ENCODE data around the gene ZFPM1. TPM values are rescaled to one million over a fixed set of nuclear protein-coding genes. Genes with fewer than 3 reads are reported as not detected.

The ZFPM1 gene
- total RNA-seq, 1 donor from 2014 or later = 3.6 TPM

DNA sequence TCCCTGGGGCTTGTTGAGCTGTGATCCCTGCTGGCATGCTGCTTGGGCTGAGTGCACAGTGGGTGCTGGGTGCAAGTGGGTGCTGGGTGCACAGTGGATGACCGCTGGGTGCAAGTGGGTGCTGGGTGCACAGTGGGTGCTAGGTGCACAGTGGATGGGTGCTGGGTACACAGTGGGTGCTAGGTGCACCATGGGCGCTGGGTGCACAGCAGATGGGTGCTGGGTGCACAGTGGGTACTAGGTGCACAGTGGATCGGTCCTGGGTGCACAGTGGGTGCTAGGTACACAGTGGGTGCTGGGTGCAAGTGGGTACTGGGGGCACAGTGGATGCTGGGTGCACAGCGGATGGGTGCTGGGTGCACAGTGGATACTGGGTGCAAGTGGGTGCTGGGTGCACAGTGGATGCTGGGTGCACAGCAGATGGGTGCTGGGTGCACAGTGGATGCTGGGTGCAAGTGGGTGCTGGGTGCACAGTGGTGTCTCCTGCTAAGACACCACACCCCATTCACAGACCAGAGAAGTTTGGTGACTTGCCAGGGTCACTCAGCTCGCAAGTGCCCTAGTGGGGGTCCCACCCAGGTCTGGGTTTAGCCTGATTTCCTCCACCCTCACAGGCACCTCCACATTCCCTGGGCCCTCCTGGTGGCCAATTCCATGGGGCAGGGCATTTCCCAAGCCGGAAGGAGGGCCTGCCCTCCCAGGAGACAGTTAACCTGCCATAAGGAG is 33.5 kb downstream of the ZFPM1 start:
- DNase-seq (no peak), ATAC-seq (ENCODE audit: poor library complexity) (no peak)
- intact Hi-C loops (cut with DNase I) = no loop called here

DNA sequence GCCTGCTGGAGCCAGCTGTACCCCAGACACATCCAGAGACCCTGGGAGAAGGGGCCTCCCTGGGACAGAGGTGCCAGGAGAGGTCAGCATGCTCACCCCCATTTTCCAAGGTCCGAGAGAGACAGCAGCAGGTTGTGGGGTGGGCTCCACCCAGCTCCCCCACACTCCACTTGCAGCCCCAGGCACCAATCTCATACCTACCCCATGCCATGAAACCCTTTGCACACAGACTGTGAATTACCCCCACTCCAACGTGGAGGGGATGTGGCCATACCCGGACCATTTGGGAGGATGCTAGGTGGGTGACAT is 34.0 kb downstream of the ZFPM1 start:
- no peak for ATAC-seq (ENCODE audit: poor library complexity)
- no peak for DNase-seq
- intact Hi-C loops (cut with DNase I) = no loop called here

DNA sequence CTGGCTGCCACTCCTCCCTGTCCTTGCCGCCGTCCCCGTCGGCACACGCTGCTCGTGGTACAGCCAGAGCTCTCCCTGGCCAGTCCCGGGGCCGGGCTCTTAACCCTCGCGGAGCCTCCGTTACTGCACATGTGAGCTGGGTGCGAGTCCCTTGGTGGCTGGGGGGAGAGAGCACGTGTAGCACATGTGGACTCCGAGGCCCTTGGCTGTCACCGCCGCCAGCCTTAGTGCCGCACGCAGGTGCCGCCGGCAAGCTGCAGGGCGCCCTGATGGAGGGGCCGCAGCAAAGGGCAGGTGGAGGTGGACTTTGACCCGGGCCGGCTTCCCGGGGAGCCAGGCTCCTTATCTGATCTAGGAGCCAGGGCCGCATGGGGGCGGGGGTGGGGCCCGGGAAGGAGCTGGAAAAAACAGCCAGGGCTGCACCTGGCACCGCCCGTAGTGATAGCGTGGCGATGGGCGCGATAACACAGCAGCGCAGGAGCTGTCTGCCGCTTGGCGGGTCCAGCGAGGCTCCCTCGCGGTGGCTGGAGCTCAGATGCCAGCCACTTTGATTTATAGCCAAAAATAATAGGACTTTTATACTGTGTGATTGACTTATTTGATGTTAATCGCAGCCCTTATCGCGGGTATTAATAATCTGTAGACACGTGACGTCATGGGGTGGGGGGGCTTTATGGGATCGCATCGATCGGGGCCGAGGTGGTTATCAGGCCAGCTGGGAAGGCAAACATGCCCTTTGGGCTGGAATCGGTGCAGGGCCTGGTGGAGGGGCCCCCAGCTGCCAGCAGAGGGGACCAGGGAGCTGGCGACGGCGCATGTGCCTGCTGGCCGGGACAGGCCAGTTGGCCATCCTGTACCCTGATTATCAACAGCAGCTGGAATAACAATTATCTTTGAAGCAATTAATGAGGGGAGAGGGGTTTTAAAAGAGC is 35.1 kb downstream of the ZFPM1 start:
- intact Hi-C loops (cut with DNase I) = no loop called here
- DNase-seq = no peak
- no peak for ATAC-seq (ENCODE audit: poor library complexity)

DNA sequence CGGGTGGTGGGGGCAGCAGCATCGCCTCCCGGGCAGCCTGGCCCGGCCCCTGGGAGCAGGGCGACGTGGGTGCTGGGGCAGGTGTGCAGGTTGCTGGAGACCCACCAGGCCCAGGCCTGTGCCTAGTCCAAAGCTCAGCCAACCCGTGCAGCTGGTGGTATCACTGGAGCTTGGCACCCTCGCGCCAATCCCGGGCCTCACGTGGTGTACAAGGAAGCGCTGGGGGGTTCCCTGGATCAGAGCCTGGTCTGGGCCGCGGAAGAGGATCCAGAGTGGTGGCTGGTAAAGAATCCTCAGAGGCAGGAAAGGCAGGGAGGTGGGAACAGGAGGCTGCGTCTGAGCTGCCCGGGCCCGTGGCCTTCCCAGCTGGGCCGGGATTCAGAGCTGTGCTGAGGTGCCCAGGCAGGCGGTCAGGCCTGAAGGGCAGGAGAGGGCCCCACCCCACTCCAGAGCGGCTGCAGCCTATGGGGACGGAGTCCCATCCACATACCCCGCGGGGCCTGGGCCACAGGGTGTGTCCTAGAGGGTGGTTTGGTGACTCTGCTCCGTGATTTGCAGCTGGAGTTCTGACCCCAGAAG is 36.2 kb downstream of the ZFPM1 start:
- no peak for DNase-seq
- intact Hi-C loops (cut with DNase I) = no loop called here
- no peak for ATAC-seq (ENCODE audit: poor library complexity)

DNA sequence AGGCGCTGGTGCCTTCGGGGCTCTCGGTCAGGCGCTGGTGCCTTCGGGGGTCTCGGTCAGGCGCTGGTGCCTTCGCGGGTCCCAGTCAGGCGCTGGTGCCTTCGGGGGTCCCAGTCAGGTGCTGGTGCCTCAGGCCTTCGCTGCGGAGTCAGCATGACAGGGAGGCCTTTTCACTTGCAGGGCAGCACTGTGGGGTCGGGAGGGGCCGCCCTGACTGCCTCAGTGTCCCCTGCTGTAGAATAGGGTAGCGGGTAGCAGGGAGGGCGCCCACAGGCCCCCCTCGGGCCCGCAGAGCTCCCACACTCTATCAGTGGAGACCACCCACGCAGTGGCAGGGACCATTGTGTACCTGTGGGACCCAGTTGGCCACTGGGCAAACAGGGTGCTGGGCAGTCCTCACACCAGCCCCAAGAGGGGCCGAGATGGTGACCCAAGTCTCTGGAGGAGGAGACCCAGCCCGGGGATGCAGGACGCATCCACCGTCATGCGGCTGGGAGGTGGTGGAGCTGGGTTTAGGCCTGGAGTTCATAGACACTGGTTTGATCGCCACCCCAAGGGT is 38.0 kb downstream of the ZFPM1 start:
- ATAC-seq (ENCODE audit: poor library complexity) = no peak
- intact Hi-C loops (cut with DNase I) = no loop called here
- DNase-seq = no peak

DNA sequence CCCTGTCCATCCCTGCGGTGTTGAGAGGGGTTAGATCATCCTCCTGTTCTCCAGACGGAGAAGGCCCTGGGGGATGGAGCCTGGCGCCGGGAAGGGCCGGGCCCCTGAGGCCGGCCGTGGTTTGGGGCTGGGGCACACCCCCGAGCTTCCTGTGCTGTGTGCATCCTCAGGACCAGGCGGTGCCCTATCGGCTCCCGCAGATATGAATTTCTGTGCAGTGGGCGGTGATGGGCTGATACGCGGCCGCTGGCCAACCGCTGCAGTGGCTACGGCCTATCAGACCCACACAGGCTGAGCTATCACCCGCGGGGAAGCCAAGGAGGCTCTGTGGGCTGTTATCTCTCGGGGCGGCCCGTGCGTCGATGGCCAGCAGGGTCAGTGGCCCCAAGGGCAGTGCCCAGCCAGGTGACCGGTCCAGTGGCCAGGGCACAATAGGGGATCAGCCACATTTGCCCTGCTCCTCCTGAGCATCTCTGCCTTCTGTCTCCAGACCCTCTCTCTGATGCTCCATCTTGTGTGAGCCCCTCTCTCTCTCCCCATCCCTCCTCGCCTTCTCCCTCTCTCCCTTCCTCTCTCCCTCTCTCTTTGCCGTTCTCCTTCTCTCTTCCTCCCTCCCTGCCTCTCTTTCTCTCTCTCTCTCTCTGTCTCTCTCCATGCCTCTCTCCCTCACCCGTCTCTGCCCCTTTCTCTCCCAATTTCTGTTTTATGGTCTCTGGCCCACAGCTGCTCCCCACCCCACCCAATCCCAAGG is 38.7 kb downstream of the ZFPM1 start:
- no peak for ATAC-seq (ENCODE audit: poor library complexity)
- intact Hi-C loops (cut with DNase I) = no loop called here
- no peak for DNase-seq

DNA sequence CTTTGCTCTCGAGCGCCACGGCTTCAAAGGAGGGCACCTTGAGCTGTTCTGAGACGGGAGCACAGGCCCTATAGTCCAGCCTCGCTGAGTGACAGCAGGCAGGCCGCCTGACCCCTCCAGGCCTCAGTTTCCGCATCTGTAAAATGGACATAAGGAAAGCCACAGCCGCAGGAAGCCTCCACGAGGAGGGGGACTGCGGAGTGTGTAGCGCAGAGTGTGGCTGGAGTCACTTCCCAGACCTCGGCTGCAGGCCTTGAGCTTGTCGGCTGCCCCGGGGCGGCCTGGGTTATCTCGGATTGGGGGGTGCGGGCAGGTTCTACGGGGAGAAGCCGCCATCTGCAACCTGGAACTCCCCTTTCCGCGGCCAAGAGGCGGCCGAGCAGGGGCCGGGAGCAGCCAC is 40.8 kb downstream of the ZFPM1 start:
- intact Hi-C loops (cut with DNase I) = no loop called here
- no peak for ATAC-seq (ENCODE audit: poor library complexity)
- DNase-seq = no peak

DNA sequence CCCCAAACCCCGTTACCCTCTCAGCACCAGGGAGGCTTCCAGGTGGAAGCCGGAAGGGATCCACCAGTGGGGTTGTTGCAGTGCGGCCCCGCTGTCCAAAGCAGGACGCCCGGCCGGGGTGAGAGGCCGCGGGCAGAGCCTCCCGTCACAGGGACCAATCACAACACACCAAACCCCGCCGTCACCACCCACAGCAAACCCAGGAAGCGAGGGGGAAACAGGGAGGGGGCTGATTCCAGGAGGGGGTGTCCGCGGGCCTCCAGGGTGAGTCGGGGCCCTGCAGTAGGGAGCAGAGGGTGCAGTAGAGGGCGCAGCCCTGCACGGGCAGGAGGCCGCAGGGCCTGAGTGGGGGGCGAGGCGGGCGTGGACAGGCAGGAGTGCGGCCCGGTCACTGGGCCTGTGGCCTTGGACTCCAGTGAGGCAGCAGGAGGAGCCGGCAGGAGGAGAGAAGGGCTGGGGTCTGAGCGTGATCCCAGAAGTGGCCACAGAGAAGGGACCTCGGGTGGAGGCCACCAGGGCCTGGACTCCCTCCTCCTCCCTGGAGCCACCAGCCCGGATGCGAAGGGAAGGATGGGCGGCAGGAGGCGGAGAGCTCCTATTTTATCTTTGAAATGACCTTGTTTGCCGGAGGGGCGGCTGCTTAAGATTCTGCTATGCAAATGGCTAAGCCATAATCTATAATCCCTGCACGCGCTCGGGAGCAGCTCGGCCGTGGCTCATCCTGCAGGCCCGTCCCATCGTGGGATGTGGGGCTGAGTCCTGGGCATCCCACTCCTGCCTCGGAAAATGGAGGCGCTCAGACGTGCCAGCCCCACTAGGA is 41.5 kb downstream of the ZFPM1 start:
- ATAC-seq (ENCODE audit: poor library complexity) = no peak
- intact Hi-C loops (cut with DNase I) = no loop called here
- DNase-seq = no peak

DNA sequence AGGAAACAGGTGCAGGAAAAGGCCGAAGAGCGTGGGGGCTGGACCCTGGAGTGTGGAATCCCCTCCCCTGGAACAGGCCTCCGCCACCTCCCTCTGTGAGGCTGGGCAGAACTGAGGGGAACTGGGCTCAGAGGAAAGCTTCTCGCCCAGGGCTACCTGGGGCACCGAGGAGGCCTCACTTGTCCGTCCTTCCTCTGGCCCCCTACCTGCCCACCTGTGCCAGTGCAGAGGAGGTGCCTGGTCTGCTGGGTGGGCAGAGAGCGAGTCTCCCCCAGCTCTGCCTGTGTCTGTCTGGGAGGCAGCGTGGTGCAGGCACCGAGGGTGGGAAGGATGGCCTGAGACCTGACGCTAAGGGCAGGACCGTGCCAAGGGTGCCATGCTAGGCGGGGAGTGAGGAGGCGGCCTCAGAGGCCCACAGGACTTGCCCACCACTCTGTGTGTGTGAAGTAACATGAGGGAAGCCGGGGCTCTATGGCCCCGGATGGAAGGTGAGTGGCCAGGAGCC is 42.2 kb downstream of the ZFPM1 start:
- ATAC-seq (ENCODE audit: poor library complexity) = no peak
- no peak for DNase-seq
- intact Hi-C loops (cut with DNase I) = no loop called here

DNA sequence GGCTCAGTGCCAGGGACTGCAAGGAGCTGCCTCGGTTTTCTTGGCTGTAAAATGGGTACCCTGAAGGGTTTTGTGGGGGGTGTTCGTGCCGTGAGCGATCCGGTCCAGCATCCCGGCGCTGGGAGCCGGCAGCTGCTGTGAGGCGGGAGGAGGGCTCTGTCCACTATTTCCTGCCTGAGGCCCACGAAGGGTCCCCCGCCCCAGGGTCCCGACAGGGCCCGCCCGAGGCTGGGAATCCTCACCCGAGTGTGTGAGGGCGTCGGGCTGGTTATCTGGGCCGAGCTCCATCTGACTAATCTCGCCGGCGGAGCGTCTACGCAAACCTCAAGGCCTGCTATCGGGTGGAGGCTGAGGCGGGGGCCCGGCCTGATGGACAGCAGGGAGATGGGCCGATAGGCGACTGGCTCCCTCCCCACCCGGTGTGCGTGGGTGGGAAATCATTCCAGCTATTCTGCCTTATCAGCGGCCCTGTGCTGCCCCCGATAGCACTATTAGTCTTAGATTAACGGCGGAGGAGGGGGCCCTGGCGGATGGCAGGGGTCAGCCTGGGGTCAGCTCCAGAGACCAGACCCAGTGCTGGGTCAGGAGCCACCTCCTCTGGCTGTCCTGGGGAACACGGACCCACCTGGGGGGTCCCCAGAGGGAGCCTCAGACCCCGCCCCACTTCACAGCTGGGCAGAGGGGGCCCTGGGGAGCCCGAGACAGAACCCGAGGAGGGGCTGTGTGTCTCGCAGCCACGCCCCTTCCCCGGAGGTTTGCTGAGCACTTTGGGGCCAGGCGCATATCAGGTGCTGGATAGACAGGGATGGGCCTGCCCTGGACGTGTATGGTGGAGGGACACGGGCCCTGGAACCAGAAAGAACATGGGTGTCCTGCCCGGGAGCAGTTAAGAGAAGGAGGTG is 44.7 kb downstream of the ZFPM1 start:
- intact Hi-C loops (cut with DNase I) = no loop called here
- no peak for ATAC-seq (ENCODE audit: poor library complexity)
- DNase-seq = no peak

DNA sequence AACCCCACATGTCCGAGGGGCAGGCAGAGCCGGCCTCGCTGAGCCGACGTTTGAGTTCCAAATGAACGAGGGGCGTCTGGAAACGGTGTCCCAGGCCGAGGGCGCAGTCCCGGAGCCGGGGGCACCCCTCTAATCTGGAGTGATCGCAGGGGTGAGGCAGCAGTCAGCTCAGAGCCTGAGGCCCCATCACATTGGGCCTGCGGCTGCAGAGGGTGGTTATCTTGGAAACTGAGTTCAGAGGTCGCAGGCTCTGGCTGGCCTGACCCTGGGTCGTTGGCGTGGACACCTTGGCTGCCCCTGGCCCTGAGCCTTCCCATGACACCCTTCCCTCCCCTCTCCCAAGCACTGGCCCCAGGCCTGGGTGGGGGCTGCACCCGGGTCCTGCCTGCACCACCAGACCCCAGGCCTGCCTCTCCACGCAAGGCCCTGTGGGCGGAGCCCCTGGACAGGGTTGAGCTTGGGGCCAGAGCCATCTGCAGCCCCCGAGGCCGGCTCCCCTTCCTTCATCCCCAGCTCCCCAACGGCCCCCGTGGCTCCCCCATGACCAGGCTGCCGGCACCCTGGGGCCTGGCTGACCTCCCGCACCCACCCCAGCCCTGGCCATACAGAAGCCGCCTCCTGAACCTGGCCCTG is 45.6 kb downstream of the ZFPM1 start:
- ATAC-seq (ENCODE audit: poor library complexity) = no peak
- intact Hi-C loops (cut with DNase I) = no loop called here
- no peak for DNase-seq

DNA sequence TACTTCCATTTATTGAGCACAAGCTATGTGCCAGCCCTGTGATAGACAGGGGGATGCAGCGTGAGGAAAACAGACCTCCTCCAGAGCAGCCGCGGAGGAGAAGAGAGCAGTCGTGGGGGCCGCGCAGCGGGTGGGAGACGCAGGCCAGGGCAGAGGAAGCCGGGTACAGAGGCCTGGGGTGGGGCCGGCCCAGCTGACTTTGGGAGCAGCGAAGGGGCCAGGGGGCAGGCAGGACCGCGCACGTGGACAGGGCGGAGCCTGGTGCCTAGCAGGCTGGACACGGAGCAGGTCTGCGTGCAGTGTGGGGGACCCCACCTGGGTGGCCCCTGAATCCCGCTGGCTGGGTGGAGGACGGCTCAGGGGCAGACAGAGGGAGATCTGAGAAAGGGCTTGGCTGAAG is 46.2 kb downstream of the ZFPM1 start:
- ATAC-seq (ENCODE audit: poor library complexity) = no peak
- DNase-seq = no peak
- intact Hi-C loops (cut with DNase I) = no loop called here

DNA sequence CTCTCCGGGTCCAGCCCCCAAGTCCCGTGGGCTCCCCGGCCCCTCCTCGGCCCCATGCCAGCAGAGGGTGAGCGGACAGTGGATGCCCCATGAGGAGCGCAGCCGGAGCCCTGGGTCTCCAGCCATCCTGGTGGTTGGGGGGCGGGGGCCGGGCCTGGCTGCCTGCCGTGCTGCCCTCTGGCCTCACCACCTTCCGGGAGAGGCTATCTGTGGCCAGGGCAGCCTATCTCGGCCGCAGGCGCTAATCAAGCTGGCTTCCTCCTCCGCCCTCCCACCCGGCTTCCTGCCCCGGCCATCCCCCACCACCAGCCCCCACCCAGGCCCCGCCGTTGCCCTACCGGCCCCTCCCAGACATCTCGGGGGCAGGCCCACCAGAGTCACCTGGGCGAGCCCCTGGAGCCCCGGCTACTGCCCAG is 46.8 kb downstream of the ZFPM1 start:
- ATAC-seq (ENCODE audit: poor library complexity) (peak; percentile 3), DNase-seq (no peak)
- intact Hi-C loops (cut with DNase I) = no loop called here

DNA sequence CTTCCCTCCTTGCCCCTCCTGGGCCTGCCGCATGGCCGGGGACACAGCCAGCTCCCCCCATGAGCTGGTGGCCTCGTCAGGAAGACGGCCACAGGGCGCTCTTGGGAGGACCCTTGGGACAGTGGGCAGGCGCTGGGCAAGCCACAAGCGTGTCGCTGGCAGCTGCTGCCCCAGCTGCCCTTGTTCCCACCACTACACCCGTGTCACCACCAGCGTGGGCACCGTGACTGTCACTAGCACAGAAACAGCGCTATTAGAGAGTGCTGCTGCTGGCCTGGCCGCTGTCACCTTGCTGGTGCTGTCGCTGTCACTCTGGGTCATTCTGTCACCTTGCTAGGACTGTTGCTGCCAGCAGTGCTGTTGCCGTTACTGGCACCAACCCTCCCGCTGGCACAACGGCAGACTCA is 47.2 kb downstream of the ZFPM1 start:
- intact Hi-C loops (cut with DNase I) = no loop called here
- DNase-seq (peak; percentile 64), ATAC-seq (ENCODE audit: poor library complexity) (peak; percentile 80)

DNA sequence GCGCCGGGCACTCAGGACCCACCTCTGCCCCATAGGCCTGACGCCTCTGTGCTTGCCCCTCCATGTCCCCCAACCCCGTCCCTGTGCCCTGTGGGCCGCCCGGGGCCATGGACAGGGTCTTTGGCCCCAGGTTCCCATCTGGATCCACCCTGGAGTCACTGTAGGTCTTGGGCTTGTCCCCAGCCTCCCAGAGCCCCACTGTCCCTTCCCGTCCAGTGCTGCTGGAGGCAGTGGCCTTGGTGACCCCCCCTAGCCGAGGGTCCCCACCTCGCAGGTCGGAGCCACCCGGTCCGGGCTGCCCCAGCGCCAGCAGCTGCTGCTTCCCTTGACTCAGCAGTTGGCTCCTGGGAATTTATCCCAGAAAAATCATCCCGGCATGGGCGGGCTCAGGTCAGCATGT is 49.3 kb downstream of the ZFPM1 start:
- intact Hi-C loops (cut with DNase I) = no loop called here
- DNase-seq (no peak), ATAC-seq (ENCODE audit: poor library complexity) (no peak)

DNA sequence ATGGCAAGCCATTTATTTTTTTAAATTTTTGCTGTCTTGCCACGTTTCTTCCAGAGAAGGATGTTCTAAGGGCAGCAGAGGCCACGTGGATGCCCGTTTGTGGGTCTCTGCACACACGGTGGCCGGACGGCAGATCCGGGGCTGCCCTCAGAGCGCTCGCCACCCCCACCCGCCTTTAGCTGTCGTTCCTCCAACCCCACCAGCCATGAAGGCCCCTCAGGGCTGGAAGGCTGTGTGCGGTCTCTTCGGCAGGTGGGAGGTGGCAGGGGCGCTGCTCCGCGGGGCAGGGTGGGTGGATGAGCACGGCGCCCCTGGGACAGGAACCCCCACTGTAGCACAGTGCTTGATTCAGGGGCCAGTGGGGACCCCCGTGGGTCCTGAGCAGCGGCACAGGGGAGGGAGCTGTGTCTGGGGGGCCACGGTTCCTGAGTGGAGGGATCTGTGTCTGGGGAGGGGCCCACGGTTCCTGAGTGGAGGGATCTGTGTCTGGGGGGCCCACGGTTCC is 49.7 kb downstream of the ZFPM1 start:
- ATAC-seq (ENCODE audit: poor library complexity) = no peak
- no peak for DNase-seq
- intact Hi-C loops (cut with DNase I) = no loop called here
